SU-DHL-6 (cell line): ENCODE data around the gene LRP2BP.

ENCODE experiments used
- CTCF ChIP-seq: fragments of 200-600 bp; sonication (generic); IDR thresholded peaks from one replicate; pipeline ENCODE4 v1.5.1; 2017; ENCODE audit warnings: antibody characterized with exemption, mild to moderate bottlenecking, low read length, moderate library complexity; ENCODE audit not compliant: insufficient read depth, poor library complexity, severe bottlenecking
- EZH2phosphoT487 ChIP-seq: fragments of 200-600 bp; sonication (generic), shearing (Covaris generic); conservative IDR thresholded peaks from 2 replicates; pipeline ENCODE4 v1.6.1; 2018; ENCODE audit warnings: mild to moderate bottlenecking, antibody characterized with exemption, low read length, moderate library complexity, mixed read lengths

DNA sequence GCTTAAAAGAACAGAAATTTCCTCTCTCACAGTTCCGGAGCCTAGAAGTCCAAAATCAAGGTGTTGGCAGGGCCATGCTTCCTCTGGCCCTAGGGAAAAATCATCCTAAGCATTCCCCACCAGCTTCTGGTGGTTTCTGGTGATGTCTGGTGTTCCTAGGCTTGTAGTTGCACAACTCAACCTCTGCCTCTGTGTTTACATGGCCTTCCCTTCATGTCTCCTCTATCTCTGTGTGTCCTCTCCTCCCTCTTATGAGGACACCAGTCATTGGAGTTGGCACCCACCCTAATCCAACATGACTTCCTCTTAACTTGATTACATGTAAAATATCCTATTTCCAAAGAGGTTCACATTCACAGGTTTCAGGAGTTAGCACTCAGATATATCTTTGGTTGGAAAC lies 15.4 kb downstream of the LRP2BP start:
- no peak for TF ChIP-seq CTCF
- no peak for TF ChIP-seq EZH2phosphoT487
